Activated CD4-positive, alpha-beta T cell treated with anti-CD3 and anti-CD28 coated beads, Interleukin-2, amount 50 U/mL, for 16 hours (primary cell): ENCODE measurements around the gene ATL3.
"Not testable (repeated sequence)": the region's sequence is repeated elsewhere in the genome, so short reads cannot be mapped to it uniquely, and the experiment has no call there.

Experiments
- DNase-seq: peaks from one replicate; pipeline ENCODE4 v3.0.0-alpha.2; 2020

The ATL3 gene

GRCh38 chr11:63616953-63617352 lies 54.2 kb downstream of the ATL3 start:
- no peak for DNase-seq

- DNase-seq = peak; percentile 24
Observed at GRCh38 chr11:63614136-63614671, 57.0 kb downstream of the ATL3 start, which contains the start of gene PLAAT3. TSS of gene PLAAT3 (minus strand) at chr11:63614433. CDS start at chr11:63614014, 419 bp downstream.

DNA sequence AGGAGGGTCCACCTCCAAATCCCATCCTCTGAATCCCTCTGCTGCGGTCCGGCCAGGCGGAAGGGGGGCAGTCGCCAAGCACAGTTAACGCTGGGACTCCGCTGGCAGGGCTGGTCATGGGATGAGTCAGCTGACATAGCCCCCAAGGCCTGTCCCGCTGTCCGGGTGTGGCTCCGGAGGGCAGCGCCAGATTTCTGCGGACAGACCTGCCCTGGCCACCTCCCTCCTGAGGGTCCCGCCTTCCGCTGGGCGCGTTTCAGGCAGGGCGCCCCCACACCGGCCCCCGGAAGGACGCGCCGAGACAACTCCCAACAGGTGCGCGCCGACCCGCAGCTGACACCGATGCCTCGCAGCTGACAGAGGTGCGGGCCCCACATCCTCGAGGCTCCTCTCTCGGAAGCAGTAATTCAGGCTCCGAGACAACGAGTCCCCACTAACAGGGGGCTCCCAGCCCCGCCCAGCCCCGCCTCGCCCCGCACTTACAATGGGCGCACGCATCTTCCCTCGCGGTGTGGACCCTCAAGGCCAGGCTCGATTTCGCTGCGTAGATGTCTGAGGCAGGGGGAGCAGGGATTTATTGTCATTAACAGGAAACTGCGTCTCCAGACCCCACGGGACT lies 57.5 kb downstream of the ATL3 start:
- DNase-seq = peak; percentile 16

DNA sequence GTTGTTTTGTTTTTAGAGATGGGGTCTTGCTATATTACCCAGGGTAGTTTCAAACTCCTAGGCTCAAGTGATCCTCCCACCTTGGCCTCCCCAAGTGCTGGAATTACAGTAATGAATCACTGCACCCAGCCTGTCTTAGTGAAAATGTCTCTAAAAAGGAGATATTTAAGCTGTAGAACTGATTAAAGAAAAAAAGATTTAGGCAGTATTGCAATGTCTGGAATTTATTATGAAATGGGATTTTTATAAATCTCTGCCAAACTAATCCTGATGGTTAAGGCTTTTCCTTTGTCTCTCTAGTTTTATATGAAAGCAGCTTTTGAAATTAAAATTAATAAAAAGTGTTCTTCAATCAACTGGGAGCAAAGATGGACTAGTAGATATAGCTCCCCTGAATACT lies 59.0 kb downstream of the ATL3 start:
- DNase-seq = no peak

DNA sequence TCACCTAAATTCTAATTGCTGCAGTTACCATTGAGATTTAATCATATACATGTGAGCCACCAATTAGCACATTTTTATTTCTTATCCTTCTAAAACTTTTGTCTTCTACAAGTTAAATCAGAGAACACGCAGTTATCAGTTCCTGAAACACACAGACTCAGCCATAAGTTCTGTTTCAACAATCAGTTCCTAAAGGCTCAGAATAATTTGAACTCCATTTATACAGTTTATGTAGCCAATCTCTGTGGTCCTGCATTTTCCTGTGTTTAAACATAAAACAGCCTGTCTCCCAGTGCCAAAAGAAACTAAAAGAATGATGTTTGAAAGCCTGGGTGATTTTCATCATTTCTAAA lies 59.8 kb downstream of the ATL3 start:
- no peak for DNase-seq

GRCh38 chr11:63610604-63611394 lies 60.4 kb downstream of the ATL3 start:
- no peak for DNase-seq

DNA sequence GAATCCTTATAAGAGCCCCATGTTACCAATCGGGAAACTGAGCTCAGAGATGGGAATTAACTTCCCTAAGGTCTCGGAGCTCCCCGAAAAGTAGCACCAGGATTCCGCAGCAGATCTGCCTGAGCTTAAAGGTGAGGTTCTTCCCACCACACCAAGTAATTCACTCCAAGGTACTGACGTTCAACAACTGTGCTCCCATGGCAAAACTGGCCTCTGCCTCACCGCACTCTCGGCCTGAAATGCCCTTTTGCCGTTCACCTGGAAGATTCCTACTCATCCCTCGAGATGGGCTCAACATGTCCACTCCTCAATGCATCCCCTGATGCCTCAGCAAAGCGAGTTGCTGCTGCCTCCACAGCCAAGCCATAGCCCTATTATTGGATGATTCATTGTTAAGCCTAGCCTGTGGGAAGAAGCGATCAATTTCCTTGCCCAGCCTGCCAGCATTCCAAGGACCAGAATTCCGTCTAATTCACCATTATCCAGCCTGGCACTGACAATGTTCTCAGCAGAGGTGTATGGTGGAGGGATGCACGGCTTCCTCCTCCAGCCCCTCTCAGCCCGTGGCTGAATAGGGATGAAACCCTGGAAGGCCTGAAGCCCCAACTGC lies 61.1 kb downstream of the ATL3 start:
- no peak for DNase-seq

DNA sequence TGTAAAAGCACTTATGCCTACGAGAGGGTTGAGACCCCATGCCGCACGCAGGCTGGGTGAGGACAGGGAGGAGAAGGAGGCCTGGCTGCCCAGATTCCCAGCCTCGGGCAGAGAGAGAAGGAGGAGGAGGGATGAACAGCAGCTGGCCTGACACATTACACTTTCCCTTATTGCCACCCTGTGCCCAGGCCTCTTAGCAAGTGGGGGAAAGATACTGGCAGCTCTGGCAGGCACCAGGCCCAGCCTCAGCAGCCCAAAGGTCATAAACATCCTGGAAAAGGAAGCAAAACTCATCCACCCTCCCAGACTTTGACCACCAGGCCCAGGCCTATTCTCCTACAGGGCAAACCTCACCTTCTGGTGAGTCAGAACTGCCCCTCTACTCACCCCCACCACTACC lies 61.6 kb downstream of the ATL3 start:
- DNase-seq = no peak

- no peak for DNase-seq
Observed at GRCh38 chr11:63608353-63609345, 62.5 kb downstream of the ATL3 start.

DNA sequence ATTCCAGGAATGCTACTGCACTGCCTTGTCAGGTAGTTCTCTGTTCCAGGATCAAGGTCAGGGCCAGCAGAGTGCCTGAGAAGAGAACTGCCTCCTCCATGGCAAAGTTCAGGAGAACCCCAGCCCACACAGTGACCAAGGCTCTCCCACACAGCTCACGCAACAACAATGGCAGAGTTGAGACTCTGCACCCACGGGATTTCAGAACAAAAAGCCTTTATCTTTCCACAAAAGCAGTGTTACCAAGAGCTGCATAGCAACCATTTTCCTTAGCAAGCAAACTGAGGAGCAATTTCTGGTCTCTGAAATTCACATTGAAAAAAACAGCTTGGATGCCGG lies 68.0 kb downstream of the ATL3 start:
- DNase-seq = no peak

GRCh38 chr11:63602290-63603179 lies 68.6 kb downstream of the ATL3 start:
- DNase-seq = not testable (repeated sequence)

DNA sequence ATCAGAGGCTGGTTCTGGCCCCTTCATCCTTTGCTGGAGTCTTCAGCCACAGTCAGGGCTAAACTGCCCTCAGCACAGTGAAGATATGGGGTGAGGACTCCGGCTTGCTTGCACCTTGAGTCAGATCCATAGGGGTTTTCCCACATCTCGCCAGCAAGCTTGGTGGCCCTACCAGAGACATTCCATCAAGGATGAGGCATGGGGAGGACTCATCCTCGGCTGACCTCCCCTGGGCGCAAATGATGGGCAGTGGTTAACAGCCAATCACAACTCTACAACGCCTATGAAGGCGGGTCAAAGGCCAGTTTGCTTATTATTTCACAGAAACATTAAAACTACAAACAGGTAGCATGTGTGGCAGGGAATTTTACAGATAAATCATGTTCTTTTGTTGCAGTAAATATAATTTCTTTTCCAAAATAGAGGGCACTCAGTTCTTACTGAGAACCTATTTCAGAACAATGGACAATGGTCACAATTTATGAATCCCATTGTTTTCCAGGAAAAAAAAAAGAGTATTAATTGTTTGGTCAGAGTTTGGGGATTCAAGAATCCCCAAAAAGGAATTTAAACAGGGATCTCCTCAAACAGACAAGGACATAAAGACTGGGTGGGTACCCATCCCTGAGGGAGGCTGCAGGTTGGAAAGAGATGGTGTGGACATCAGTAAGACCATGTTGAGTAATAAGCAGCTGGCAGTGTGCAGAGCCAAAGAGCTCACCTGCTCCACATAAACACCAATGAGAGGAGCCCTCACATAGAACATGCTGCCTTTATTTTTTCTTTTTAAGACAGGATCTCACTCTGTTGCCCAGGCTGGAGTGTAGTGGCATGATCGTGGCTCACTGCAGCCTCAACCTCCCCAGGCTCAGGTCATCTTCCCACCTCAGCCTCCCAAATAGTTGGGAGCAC lies 71.7 kb downstream of the ATL3 start:
- DNase-seq = no peak

- DNase-seq = no peak
Observed at GRCh38 chr11:63598556-63598955, 72.6 kb downstream of the ATL3 start.

GRCh38 chr11:63595296-63595695 lies 75.9 kb downstream of the ATL3 start:
- no peak for DNase-seq

DNA sequence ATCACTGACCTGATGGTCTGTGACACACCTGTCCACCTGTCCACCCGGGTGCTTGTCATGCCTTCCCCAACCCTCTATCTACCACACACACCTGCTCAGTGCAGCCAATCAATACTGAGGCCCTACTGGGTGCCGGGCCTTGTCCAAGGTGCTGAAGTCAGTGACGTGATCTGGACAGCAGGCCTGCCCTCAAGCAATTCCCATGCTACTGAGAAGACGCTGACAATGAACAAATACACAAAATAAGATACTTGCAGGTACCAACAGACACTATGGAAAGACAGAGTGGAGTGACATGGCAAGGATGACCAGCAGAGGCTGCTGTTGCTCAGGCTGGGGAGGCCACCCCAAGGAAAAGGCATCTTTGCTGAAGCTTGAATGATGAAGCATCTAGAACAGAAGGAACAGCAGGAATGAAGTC lies 78.2 kb downstream of the ATL3 start:
- DNase-seq = no peak

- no peak for DNase-seq
Observed at GRCh38 chr11:63590024-63590788, 81.0 kb downstream of the ATL3 start.

DNA sequence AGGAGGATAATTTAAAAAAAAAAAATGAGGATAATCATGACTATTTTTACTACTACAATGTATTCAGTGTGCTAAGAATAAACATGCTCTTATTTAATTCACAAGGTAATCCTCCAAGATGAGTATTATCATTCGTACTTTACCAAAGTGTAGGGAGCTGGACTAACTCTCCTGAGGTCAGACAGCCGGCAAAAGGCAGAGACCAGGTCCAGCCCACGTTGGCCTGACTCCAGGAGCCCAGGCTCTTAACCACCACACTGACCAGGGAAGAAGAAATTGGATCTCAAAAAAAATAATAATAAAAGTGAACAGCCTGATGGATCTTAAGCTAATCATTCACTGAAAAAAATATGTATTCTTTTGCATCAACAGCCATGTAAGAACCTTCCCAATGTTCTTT lies 82.2 kb downstream of the ATL3 start:
- no peak for DNase-seq

DNA sequence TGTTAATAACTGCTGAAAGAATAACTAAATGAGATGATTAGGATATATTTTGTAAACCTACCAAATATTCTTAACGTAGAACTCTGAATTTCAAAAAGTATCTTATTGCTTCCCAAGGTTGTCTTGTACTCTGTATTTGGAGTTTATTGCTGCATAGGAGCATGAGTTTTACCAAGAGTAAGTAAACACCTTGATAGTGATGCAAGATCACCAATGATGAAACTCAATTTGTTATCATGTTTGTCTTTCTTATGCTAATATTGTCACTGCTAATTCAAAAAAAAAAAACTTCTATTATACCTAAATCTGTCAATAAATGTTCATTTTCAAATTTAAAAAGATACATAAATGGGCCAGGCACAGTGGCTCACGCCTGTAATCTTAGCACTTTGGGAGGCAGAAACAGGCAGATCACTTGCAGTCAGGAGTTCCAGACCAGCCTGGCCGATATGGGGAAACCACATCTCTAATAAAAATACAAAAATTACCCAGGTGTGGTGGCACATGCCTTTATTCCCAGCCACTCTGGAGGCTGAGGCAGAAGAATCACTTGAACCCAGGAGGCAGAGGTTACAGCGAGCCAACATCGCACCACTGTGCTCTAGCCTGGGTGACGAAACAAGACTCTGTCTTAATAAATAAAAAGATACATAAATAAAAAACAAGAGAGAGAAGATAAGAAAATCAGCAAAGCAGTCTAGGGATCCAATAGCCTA lies 84.6 kb downstream of the ATL3 start:
- no peak for DNase-seq

DNA sequence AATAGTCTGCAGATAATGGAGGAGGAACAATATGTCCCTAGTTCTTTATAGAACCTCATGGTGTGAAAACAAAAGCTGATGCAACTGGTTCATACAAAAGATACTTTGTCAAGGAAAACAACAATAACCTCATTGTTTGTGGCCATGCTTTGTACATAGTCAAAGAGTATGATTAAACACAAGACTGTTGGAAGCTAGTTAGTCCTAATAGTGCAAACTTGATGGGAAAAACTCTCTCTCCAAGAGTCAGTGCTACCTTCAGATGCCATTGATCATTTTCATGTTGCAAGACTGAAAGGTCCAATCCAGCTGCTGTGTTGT lies 87.9 kb downstream of the ATL3 start:
- no peak for DNase-seq
